Mesenchymal stem cell (in vitro differentiated cells and primary cell): ENCODE data around the gene SF3B6.
"Not testable (repeated sequence)": the region's sequence is repeated elsewhere in the genome, so short reads cannot be mapped to it uniquely, and the experiment has no call there.

Experiments
- DNase-seq: peaks from one replicate; pipeline ENCODE4 v3.0.0-alpha.2; 2013
- H2AFZ ChIP-seq: one replicate; pipeline ENCODE4 v1.6.1; 2013; ENCODE audit warnings: low read depth, mild to moderate bottlenecking, control low read depth, inconsistent platforms, low read length, moderate library complexity
- H2AK5ac ChIP-seq: 2 replicates; pipeline ENCODE4 v1.6.1; 2013; ENCODE audit warnings: low read length, moderate library complexity, mild to moderate bottlenecking, inconsistent platforms; ENCODE audit not compliant: severe bottlenecking
- H2BK120ac ChIP-seq: one replicate; pipeline ENCODE4 v1.6.1; 2013; ENCODE audit warnings: low read depth, mild to moderate bottlenecking, inconsistent platforms, low read length, moderate library complexity
- H2BK12ac ChIP-seq, 2 experiments: one replicate each; pipeline ENCODE4 v1.6.1; 2013; ENCODE audit warnings: inconsistent platforms in 2 of 2, low read length in 2 of 2, mild to moderate bottlenecking in 2 of 2, moderate library complexity in 2 of 2, control low read depth in 1 of 2
- H2BK15ac ChIP-seq: one replicate; pipeline ENCODE4 v1.6.1; 2013; ENCODE audit warnings: mild to moderate bottlenecking, low read depth, inconsistent platforms; ENCODE audit not compliant: poor library complexity, severe bottlenecking
- H2BK5ac ChIP-seq: 2 replicates; pipeline ENCODE4 v1.6.1; 2013; ENCODE audit warnings: low read depth, mild to moderate bottlenecking, low read length, control low read depth, inconsistent platforms; ENCODE audit not compliant: poor library complexity, severe bottlenecking
- H3K14ac ChIP-seq, 2 experiments: one replicate each; pipeline ENCODE4 v1.6.1; 2013; ENCODE audit warnings: inconsistent platforms in 2 of 2, low read length in 2 of 2, control low read depth in 1 of 2, mild to moderate bottlenecking in 1 of 2, moderate library complexity in 1 of 2
- H3K18ac ChIP-seq, 2 experiments: one replicate each; pipeline ENCODE4 v1.6.1; 2013; ENCODE audit warnings: inconsistent platforms in 2 of 2, low read length in 2 of 2, control low read depth in 1 of 2, low read depth in 1 of 2, mild to moderate bottlenecking in 1 of 2
- H3K23ac ChIP-seq, 2 experiments: one replicate each; pipeline ENCODE4 v1.6.1; 2013; ENCODE audit warnings: inconsistent platforms in 2 of 2, low read length in 2 of 2, mild to moderate bottlenecking in 2 of 2, moderate library complexity in 2 of 2, control low read depth in 1 of 2
- H3K27ac ChIP-seq: 2 replicates; pipeline ENCODE4 v1.5.1; 2013; ENCODE audit warnings: mild to moderate bottlenecking, moderate library complexity, low read length, control low read depth, inconsistent platforms; ENCODE audit not compliant: poor library complexity, severe bottlenecking
- H3K27me3 ChIP-seq, 2 experiments: 2 replicates each; pipeline versions ENCODE4 v1.6.1 to v1.7.0; 2013; ENCODE audit warnings: low read length in 2 of 2, mild to moderate bottlenecking in 2 of 2, moderate library complexity in 2 of 2, control low read depth in 1 of 2, inconsistent platforms in 1 of 2; ENCODE audit not compliant: control insufficient read depth in 1 of 2, insufficient read depth in 1 of 2
- H3K36me3 ChIP-seq, 2 experiments: 2 replicates each; pipeline versions ENCODE4 v1.6.1 to v1.7.0; 2013; ENCODE audit warnings: low read length in 2 of 2, control low read depth in 1 of 2, inconsistent platforms in 1 of 2, low read depth in 1 of 2, mild to moderate bottlenecking in 1 of 2; ENCODE audit not compliant: insufficient read depth in 2 of 2, control insufficient read depth in 1 of 2
- H3K4ac ChIP-seq, 2 experiments: one replicate each; pipeline ENCODE4 v1.6.1; 2013; ENCODE audit warnings: inconsistent platforms in 2 of 2, low read length in 2 of 2, mild to moderate bottlenecking in 2 of 2, moderate library complexity in 2 of 2, control low read depth in 1 of 2, low read depth in 1 of 2
- H3K4me1 ChIP-seq: 2 replicates; pipeline ENCODE4 v1.6.1; 2013; ENCODE audit warnings: low read depth, low read length, control low read depth; ENCODE audit not compliant: control insufficient read depth, insufficient read depth
- H3K4me2 ChIP-seq: 2 replicates; pipeline ENCODE4 v1.6.1; 2013; ENCODE audit warnings: low read length, mild to moderate bottlenecking, inconsistent platforms; ENCODE audit not compliant: poor library complexity, severe bottlenecking
- H3K4me3 ChIP-seq, 2 experiments: 2 replicates each; pipeline versions ENCODE4 v1.5.1 to v1.7.0; 2013; ENCODE audit warnings: low read length in 2 of 2, mild to moderate bottlenecking in 2 of 2, control low read depth in 1 of 2, low read depth in 1 of 2; ENCODE audit not compliant: insufficient read depth in 1 of 2
- H3K79me1 ChIP-seq: replicated peaks from 2 replicates; pipeline ENCODE4 v1.6.1; 2013; ENCODE audit warnings: mild to moderate bottlenecking, control low read depth, low read length, inconsistent platforms; ENCODE audit not compliant: poor library complexity, severe bottlenecking
- H3K9ac ChIP-seq: 2 replicates; pipeline ENCODE4 v1.7.0; 2013; ENCODE audit warnings: mild to moderate bottlenecking, low read length, moderate library complexity
- H3K9me3 ChIP-seq: 2 replicates; pipeline ENCODE4 v1.7.0; 2013; ENCODE audit warnings: mild to moderate bottlenecking, low read length; ENCODE audit not compliant: control insufficient read depth
- H4K8ac ChIP-seq: one replicate; pipeline ENCODE4 v1.6.1; 2013; ENCODE audit warnings: inconsistent platforms, mild to moderate bottlenecking, low read length, moderate library complexity
- H4K91ac ChIP-seq: one replicate; pipeline ENCODE4 v1.6.1; 2013; ENCODE audit warnings: mild to moderate bottlenecking, low read length, inconsistent platforms
- WGBS: methylation state at CpG from one replicate; pipeline ENCODE4 v1.1.7; 2013; ENCODE audit warnings: mixed read lengths; 5-methylcytosine and 5-hydroxymethylcytosine counted together

SF3B6 gene

DNA sequence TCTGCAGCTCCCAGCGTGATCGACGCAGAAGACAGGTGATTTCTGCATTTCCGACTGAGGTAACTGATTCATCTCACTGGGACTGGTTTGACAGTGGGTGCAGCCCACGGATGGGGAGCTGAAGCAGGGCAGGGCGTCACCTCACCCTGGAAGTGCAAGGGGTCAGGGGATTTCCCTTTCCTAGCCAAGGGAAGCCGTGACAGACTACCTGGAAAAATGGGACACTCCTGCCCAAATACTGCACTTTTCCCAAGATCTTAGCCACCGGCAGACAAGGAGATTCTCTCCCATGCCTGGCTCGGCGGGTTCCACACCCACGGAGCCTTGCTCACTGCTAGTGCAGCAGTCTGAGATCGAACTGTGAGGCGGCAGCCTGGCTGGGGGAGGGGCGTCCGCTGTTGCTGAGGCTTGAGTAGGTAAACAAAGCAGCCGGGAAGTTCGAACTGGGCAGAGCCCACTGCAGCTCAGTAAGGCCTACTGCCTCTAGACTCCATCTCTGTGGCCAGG, 19.1 kb upstream of the SF3B6 start:
- H4K8ac ChIP-seq, H3K14ac ChIP-seq, H3K27me3 ChIP-seq, H3K4me2 ChIP-seq, H3K23ac ChIP-seq, H3K4me3 ChIP-seq, H3K79me1 ChIP-seq, H4K91ac ChIP-seq, H2BK15ac ChIP-seq, H3K18ac ChIP-seq, H2BK5ac ChIP-seq, H2BK120ac ChIP-seq, H3K9ac ChIP-seq, H3K9me3 ChIP-seq, H3K27ac ChIP-seq, DNase-seq, H3K36me3 ChIP-seq, H3K4me1 ChIP-seq, H3K4ac ChIP-seq, H2BK12ac ChIP-seq, H2AK5ac ChIP-seq, H2AFZ ChIP-seq: not testable (repeated sequence)
- 48% methylated on average over 17 of the region's 17 CpGs for WGBS

- not testable (repeated sequence) for H4K8ac ChIP-seq, H3K27ac ChIP-seq, H3K9ac ChIP-seq, H3K18ac ChIP-seq, H2AFZ ChIP-seq, H3K27me3 ChIP-seq, H3K9me3 ChIP-seq, DNase-seq, H2BK120ac ChIP-seq, H4K91ac ChIP-seq, H3K36me3 ChIP-seq, H3K4me1 ChIP-seq, H3K23ac ChIP-seq, H2BK15ac ChIP-seq, H3K79me1 ChIP-seq, H3K4me2 ChIP-seq, H2AK5ac ChIP-seq, H3K4ac ChIP-seq, H3K4me3 ChIP-seq, H3K14ac ChIP-seq, H2BK12ac ChIP-seq, H2BK5ac ChIP-seq
- 100% methylated on average over 2 of the region's 5 CpGs for WGBS
Measured at GRCh38 chr2:24093270-24093669, 17.1 kb upstream of the SF3B6 start.

- peaks cover 5% of the 10 kb centered on the region for H3K79me1 ChIP-seq
- H2BK15ac ChIP-seq, result no peak overlapping the region
- no peak overlapping the region for H3K4me2 ChIP-seq
Measured at GRCh38 chr2:24088821-24089359, 12.8 kb upstream of the SF3B6 start.

DNA sequence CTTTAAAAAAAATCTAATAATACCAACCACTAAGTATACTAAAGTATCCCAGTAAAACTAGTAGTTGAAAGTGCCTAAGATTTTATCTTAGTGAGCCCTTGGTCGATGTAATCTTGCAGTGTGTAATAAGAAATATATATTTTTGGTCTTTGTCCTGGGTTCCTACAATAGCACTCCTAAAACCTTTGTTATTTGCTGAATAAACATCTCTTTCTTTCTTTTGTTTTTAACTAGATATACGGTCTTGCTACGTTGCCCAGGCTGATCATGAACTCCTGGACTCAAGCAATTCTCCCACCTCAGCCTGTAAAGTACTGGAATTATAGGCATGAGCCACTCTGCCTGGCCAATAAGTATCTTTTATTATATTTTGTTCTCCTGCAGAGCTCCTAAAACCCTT, 10.9 kb upstream of the SF3B6 start:
- Histone ChIP-seq H3K4me2 (no peak overlapping the region), H3K36me3 (peaks cover 11 to 15% of the 10 kb centered on the region in 2 experiments), H3K9me3 (no peaks in the 10 kb centered on the region), H3K23ac (no peak overlapping the region), H3K18ac (no peak overlapping the region), H2BK15ac (no peak overlapping the region), H3K14ac (no peak overlapping the region), H2AK5ac (no peak overlapping the region), H3K4me3 (no peak overlapping the region), H3K4me1 (peaks cover 7% of the 10 kb centered on the region), H3K27ac (no peak overlapping the region), H4K91ac (no peak overlapping the region), H3K4ac (no peak overlapping the region), H3K27me3 (no peaks in the 10 kb centered on the region), H4K8ac (no peak overlapping the region), H2BK120ac (no peak overlapping the region), H2AFZ (no peak overlapping the region), H3K79me1 (peaks cover 16% of the 10 kb centered on the region), H3K9ac (no peak overlapping the region), H2BK5ac (no peak overlapping the region), H2BK12ac (no peak overlapping the region)
- no peak for DNase-seq
- 100% methylated on average over 2 of the region's 3 CpGs for WGBS

More at GRCh38 chr2:24088821-24089359, 12.8 kb upstream of the SF3B6 start:
- H2BK12ac ChIP-seq, result no peak overlapping the region
- H2BK120ac ChIP-seq, result no peak overlapping the region
- H4K91ac ChIP-seq, result no peak overlapping the region
- H3K27me3 ChIP-seq, result no peaks in the 10 kb centered on the region
- no peak overlapping the region for H3K14ac ChIP-seq
- H2AFZ ChIP-seq, result no peak overlapping the region
- H4K8ac ChIP-seq, result no peak overlapping the region
- H2BK5ac ChIP-seq, result no peak overlapping the region
- H3K9ac ChIP-seq, result no peak overlapping the region
- H3K4me1 ChIP-seq, result no peaks in the 10 kb centered on the region
- no peak overlapping the region for H3K23ac ChIP-seq
- no peak overlapping the region for H3K4ac ChIP-seq
- H3K27ac ChIP-seq, result no peak overlapping the region
- H2AK5ac ChIP-seq, result no peak overlapping the region
- no peak overlapping the region for H3K18ac ChIP-seq
- H3K4me3 ChIP-seq, result no peak overlapping the region
- H3K36me3 ChIP-seq, result peaks cover 0 to 6% of the 10 kb centered on the region in 2 experiments
- DNase-seq, result no peak
- no peaks in the 10 kb centered on the region for H3K9me3 ChIP-seq
- 68% methylated on average over 2 of the region's 2 CpGs for WGBS
